OCI-LY3 (cell line): ENCODE measurements around the gene PTCD3.

Experiments used
- CTCF ChIP-seq: fragments of 200-600, 300-600 bp; sonication (generic); IDR thresholded peaks from 2 replicates; pipeline ENCODE4 v1.5.1; 2014; ENCODE audit warnings: antibody characterized with exemption, low read length, low read depth
- EZH2phosphoT487 ChIP-seq: fragments of 200-600 bp; shearing (Covaris generic); IDR thresholded peaks from 2 replicates; pipeline ENCODE4 v1.6.1; 2018; ENCODE audit warnings: antibody characterized with exemption, mixed run types, low read depth

- TF ChIP-seq CTCF (no peak), EZH2phosphoT487 (no peak)
Observed at GRCh38 chr2:86142436-86143257, 36.6 kb downstream of the PTCD3 start.
